C4-2B (cell line): ENCODE measurements around the gene CALR3.

Experiments
- ZFX ChIP-seq: fragments of 450-650 bp; IDR thresholded peaks from 2 replicates; pipeline ENCODE4 v1.6.1; 2017
- TF ChIP-seq, protein P1 (sequence below): fragments of 450-650 bp; conservative IDR thresholded peaks from 2 replicates; pipeline ENCODE4 v1.5.1; 2017; ENCODE audit warnings: mild to moderate bottlenecking

DNA sequence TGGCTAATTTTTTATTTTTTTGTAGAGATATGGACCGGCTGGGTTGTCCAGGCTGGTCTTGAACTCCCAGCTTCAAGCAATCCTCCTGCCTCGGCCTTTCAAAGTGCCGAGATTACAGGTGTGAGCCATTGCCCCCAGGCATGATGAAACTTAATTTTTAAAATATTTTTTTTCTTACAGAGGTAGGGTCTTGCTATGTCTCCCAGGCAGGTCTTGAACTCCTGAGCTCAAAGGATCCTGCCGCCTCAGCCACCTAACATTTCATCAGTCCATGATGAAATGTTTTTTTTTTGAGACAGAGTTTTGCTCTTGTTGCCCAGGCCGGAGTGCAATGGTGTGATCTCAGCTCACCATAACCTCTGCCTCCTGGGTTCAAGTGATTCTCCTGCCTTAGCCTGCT, 12.6 kb upstream of the CALR3 start:
- TF ChIP-seq, protein P1, sequence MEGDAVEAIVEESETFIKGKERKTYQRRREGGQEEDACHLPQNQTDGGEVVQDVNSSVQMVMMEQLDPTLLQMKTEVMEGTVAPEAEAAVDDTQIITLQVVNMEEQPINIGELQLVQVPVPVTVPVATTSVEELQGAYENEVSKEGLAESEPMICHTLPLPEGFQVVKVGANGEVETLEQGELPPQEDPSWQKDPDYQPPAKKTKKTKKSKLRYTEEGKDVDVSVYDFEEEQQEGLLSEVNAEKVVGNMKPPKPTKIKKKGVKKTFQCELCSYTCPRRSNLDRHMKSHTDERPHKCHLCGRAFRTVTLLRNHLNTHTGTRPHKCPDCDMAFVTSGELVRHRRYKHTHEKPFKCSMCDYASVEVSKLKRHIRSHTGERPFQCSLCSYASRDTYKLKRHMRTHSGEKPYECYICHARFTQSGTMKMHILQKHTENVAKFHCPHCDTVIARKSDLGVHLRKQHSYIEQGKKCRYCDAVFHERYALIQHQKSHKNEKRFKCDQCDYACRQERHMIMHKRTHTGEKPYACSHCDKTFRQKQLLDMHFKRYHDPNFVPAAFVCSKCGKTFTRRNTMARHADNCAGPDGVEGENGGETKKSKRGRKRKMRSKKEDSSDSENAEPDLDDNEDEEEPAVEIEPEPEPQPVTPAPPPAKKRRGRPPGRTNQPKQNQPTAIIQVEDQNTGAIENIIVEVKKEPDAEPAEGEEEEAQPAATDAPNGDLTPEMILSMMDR: no peak
- TF ChIP-seq ZFX: no peak
